Neuron (in vitro differentiated cells): ENCODE data around the gene YY1.

Experiments used
- H2AFZ ChIP-seq: one replicate; pipeline ENCODE4 v1.6.1; 2013; ENCODE audit warnings: low read depth, mild to moderate bottlenecking, inconsistent platforms, low read length, moderate library complexity
- H3K27me3 ChIP-seq: one replicate; pipeline ENCODE4 v1.6.1; 2013; ENCODE audit warnings: low read length; ENCODE audit not compliant: insufficient read depth
- H3K36me3 ChIP-seq: one replicate; pipeline ENCODE4 v1.6.1; 2013; ENCODE audit warnings: low read length; ENCODE audit not compliant: insufficient read depth
- H3K4me1 ChIP-seq: one replicate; pipeline ENCODE4 v1.6.1; 2013; ENCODE audit warnings: low read length; ENCODE audit not compliant: insufficient read depth
- H3K4me3 ChIP-seq: 2 replicates; pipeline ENCODE4 v1.5.1; 2013; ENCODE audit warnings: mild to moderate bottlenecking, low read length, moderate library complexity
- H3K9me3 ChIP-seq: one replicate; pipeline ENCODE4 v1.6.1; 2013; ENCODE audit warnings: low read length

Gene YY1

GRCh38 chr14:100329233-100330006, 90.5 kb downstream of the YY1 start:
- H3K36me3 ChIP-seq, result peaks cover under 1% of the 10 kb centered on the region
- H3K9me3 ChIP-seq, result no peaks in the 10 kb centered on the region
- H2AFZ ChIP-seq, result no peak overlapping the region
- no peak overlapping the region for H3K4me3 ChIP-seq
- H3K4me1 ChIP-seq, result no peaks in the 10 kb centered on the region
- peaks cover 12% of the 10 kb centered on the region for H3K27me3 ChIP-seq

GRCh38 chr14:100330007-100330344, 91.0 kb downstream of the YY1 start:
- Histone ChIP-seq H3K27me3 (peaks cover 6% of the 10 kb centered on the region), H2AFZ (no peak overlapping the region), H3K9me3 (no peaks in the 10 kb centered on the region), H3K4me3 (no peak overlapping the region), H3K4me1 (no peaks in the 10 kb centered on the region), H3K36me3 (peaks cover 6% of the 10 kb centered on the region)

DNA sequence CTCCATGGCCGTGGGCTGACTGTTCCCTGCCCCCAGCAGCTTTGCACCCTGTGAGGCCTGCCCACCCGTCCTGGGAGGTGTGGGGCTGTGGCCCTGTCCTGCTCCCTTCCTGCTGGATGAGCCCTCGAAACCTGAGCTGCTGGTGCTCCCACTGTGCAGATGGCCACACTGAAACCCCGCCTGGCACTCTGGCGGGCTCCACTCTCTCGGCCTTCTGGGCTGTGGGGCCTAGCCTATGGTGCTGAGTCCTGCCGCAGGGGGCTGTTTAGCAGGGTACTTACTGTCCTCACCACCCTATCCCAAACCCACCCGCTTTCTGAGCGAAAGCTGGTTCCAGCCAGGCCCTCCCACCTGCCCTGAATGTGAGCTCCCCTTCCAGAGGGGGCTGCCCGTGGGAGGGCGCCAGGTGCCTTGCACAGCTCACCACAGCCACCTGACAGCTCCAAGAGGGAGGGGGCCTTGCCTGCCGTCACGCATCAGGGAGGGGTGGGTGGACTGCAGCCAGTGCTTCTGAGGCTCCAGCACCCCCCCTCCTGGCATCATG, 91.5 kb downstream of the YY1 start:
- H3K27me3 ChIP-seq, result peaks cover 6% of the 10 kb centered on the region

DNA sequence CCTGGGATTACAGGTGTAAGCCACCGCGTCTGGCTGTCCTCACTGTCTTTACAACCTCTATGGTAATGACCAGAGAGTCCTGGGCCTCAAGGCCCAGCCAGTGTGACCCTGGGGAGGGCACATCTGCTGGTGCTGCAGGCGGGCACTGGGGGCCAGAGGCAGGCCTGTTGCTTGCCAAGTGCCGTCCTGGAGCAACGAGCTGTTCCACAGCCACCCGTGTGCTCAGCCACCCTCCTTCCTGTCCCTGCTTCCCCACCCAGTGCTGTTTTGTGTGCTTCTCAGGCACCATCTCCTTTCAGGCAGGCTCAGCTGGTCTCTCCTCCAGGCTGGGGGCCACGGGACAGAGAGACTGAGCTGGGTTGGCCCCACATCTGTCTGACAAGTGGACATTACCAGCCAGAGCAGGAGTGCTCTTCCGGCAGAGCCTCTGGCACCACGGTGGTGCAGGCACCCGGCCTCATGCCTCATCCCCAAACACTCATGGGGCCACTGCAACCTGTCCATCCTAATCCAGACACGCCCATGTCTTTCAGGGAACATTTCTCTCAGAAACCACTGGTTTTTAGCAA, 93.2 kb downstream of the YY1 start:
- H3K4me3 ChIP-seq, result no peak overlapping the region
- peaks cover 17% of the 10 kb centered on the region for H3K36me3 ChIP-seq
- H3K4me1 ChIP-seq, result no peaks in the 10 kb centered on the region
- H3K9me3 ChIP-seq, result no peaks in the 10 kb centered on the region
- no peak overlapping the region for H2AFZ ChIP-seq
- H3K27me3 ChIP-seq, result no peaks in the 10 kb centered on the region

More for the DNA sequence above, 91.5 kb downstream of the YY1 start:
- Histone ChIP-seq H3K4me1 (no peaks in the 10 kb centered on the region), H2AFZ (no peak overlapping the region), H3K36me3 (peaks cover 8% of the 10 kb centered on the region), H3K9me3 (no peaks in the 10 kb centered on the region), H3K4me3 (no peak overlapping the region)
